Epithelial cell of esophagus (primary cell): ENCODE measurements around the gene MYO3A.

ENCODE experiments used
- DNase-seq: peaks from one replicate; pipeline ENCODE4 v3.0.0; 2010; ENCODE audit warnings: low read depth
- H3K4me3 ChIP-seq: 2 replicates; pipeline ENCODE4 v1.5.1; 2011; ENCODE audit warnings: mild to moderate bottlenecking, low read length, control low read depth
- TF ChIP-seq, protein P1 (sequence below): IDR thresholded peaks from 2 replicates; pipeline ENCODE4 v1.5.1; 2011; ENCODE audit warnings: low read depth, mild to moderate bottlenecking, low read length, control low read depth, inconsistent platforms; ENCODE audit not compliant: insufficient read depth; ENCODE audit errors: missing control alignments

Gene MYO3A

DNA sequence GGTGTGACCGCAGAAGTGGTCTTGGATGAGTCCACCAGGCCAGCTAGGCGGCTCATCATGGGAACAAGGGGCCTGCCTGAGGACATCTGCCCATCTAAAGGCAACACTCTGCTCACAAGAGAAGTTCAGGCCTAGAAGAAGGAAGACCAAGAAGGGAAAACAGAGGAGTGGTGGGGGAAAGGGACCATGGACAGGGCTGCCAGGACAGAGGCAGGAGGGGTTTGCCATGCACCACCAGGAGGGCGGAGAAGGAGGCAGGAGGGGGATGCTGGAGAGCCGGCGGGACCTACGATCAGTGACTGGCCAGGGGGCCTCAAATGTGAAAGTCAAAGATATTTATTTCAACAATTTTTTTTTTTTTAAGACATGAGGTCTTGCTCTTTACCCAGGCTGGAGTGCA, 315.7 kb downstream of the MYO3A start:
- DNase-seq = no peak
- H3K4me3 ChIP-seq = no peak overlapping the region
- TF ChIP-seq, protein P1, sequence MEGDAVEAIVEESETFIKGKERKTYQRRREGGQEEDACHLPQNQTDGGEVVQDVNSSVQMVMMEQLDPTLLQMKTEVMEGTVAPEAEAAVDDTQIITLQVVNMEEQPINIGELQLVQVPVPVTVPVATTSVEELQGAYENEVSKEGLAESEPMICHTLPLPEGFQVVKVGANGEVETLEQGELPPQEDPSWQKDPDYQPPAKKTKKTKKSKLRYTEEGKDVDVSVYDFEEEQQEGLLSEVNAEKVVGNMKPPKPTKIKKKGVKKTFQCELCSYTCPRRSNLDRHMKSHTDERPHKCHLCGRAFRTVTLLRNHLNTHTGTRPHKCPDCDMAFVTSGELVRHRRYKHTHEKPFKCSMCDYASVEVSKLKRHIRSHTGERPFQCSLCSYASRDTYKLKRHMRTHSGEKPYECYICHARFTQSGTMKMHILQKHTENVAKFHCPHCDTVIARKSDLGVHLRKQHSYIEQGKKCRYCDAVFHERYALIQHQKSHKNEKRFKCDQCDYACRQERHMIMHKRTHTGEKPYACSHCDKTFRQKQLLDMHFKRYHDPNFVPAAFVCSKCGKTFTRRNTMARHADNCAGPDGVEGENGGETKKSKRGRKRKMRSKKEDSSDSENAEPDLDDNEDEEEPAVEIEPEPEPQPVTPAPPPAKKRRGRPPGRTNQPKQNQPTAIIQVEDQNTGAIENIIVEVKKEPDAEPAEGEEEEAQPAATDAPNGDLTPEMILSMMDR = no peak

DNA sequence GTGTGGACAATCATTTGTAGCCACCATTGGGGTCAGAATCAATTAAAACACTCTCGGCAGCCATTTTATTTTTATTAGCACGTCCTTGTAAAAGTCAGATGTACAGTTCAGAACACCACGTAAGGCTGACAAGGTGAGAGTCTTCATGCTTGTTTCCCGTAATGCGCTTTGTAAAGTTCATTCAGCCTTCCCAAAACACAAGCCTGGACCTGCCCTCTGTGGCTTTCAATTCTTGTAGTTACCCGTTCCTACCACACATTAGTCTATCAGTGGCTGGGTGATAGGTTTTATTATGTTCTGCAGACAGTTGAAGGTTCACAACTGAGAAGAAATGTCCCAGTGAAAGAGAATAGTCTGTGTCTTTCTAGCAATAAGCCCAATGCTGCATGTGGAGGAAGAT, 317.9 kb downstream of the MYO3A start:
- DNase-seq = peak; percentile 7
- no peak overlapping the region for H3K4me3 ChIP-seq
- TF ChIP-seq, protein P1 = no peak

DNA sequence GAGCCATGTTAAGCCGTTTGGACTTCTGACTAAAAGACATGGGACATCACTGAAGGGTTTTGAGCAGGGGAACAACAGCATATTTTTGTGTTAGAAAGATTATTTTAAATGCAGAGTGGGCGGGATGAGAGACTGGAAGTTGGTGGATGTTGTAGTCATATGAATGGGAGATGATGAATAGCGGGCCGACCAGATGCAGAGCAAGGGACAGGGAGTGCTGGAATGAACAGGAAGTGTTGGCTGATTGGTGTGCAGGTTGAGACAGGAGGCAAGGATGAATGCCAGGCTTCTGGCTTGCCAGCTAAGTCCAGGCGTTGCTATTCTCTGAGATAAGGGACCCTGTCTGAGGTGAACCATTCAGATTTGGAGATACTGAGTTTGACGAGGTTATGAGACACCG, 320.6 kb downstream of the MYO3A start:
- no peak overlapping the region for H3K4me3 ChIP-seq
- no peak for DNase-seq
- TF ChIP-seq, protein P1 = no peak

DNA sequence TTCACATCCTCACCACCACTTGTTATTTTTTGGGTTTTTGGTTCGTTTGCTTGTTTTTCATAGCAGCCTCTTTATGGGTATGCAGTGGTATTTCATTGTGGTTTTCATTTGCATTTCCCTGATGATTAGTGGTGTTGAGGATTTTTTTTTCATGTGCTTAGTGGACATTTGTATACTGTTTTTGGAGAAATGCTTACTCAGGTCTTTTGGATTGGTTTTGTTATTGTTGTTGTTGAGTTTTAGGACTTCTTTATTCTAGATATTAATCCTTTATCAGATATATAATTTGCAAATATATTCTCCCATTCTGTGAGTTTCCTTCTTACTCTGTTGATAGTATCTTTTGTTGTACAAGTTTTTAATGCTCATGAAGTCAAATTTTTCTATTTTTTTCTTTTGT, 325.3 kb downstream of the MYO3A start:
- TF ChIP-seq, protein P1 = no peak
- DNase-seq = no peak
- H3K4me3 ChIP-seq = no peak overlapping the region
